HK-2 (cell line): ENCODE measurements around the gene MCTP2.

Source experiments
- DNase-seq: peaks from one replicate; pipeline ENCODE4 v3.0.0-alpha.2; 2018; ENCODE audit not compliant: unreplicated experiment

Gene MCTP2

GRCh38 chr15:94230883-94231722 is at the start of gene MCTP2:
Gene MCTP2 (plus strand): TSS chr15:94231561. CDS start chr15:94298266, 66,705 bp downstream.
- DNase-seq, result peak; percentile 82

GRCh38 chr15:94182883-94183282 is 48.5 kb upstream of the MCTP2 start:
- DNase-seq, result no peak

GRCh38 chr15:94185547-94186236 is 45.7 kb upstream of the MCTP2 start:
- no peak for DNase-seq

GRCh38 chr15:94186770-94187331 is 44.5 kb upstream of the MCTP2 start:
- DNase-seq, result no peak

- no peak for DNase-seq
These were observed 37.5 kb upstream of the MCTP2 start for GRCh38 chr15:94193906-94194305.

- no peak for DNase-seq
These were observed 34.8 kb upstream of the MCTP2 start for GRCh38 chr15:94196531-94196930.

- DNase-seq, result no peak
These were observed 32.7 kb upstream of the MCTP2 start for GRCh38 chr15:94198633-94199032.

- no peak for DNase-seq
These were observed 31.6 kb upstream of the MCTP2 start for GRCh38 chr15:94199725-94200124.

DNA sequence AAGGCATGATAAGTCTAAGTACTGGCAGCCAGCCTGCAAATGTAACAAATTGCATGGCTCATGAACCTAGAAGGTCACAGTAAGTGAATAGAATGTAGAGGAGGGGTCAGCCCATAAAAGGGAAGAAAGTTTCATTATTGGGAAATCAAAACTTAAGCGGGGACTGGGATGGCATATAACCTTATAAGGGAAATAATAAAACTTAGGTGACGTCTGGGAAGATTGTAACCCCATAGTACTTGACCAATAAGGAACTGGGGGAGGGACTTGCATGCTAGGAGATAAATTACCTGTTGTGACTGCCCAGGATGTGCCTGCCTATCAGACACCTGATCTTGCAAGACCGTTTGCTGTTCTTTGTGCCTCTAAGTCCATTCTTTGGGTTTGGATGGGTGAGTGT is 28.1 kb upstream of the MCTP2 start:
- no peak for DNase-seq

DNA sequence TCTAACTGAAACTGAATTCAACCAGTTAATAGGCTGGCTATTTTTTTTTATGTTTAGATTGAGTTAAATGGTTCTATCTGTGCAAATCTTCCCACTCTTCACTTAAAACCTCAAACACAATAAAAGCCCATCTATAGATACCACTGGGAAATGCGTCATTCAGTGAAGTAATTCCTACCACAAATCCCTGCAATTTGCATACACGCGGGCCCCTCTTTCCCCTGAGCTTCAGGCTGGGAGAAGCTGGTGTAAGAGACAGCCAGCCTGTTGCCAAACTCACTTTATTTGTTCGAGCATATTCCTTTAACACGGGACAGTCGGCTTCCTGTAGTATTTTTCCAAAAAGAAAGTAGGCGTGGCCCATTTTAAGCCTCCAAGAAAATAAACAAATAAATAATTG is 26.0 kb upstream of the MCTP2 start:
- no peak for DNase-seq

- DNase-seq, result peak; percentile 32
These were observed 24.7 kb upstream of the MCTP2 start for GRCh38 chr15:94206463-94207167.

- no peak for DNase-seq
These were observed 19.1 kb upstream of the MCTP2 start for GRCh38 chr15:94212291-94212690.

- DNase-seq, result no peak
These were observed 5.7 kb upstream of the MCTP2 start for GRCh38 chr15:94225616-94226015.

GRCh38 chr15:94228611-94229010 is 2.8 kb upstream of the MCTP2 start:
- no peak for DNase-seq

- DNase-seq, result no peak
These were observed 1.6 kb upstream of the MCTP2 start for GRCh38 chr15:94229591-94230369.

DNA sequence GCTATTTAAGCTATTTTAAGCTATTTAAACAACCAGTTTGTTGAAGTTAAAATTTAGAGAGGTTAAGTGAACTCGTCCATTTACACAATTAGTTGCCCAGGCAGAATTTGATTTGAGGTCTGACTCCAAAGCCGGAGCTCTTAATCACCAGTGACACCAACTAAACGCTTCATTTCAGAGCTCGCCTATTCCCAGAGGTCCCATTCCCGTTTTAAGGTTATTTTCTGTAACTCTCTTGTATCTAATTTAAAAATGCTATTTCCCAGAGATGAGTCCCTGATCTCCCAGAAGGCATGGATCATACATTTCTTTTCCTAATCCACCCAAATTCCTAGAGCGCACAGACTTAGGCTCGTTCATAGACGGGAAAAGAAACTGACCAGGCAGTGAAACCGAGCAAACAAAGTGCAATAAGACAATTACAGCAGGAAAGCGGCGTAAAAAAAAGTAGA is 904 bp upstream of the MCTP2 start:
- no peak for DNase-seq

- DNase-seq, result peak; percentile 35
These were observed 535 bp downstream of the MCTP2 start for GRCh38 chr15:94231723-94232468.

DNA sequence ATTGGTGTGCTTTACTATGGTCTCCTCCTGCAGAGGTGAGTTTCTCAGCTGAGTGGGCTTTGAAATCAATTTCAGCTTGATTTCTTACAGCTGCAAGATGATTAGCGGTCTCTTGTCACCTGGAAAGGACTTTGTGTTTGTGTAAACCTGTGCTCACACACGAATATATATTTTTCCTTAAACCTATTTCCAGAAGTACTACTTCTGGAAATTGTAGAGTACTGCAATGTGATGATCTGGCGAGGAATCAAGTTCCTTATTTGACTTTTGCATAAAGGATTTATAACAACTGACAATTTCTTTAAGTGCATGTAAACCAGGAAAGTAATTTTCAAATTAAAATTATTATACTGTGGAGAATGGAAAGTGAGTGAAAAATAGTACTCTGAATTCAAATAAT is 2.1 kb downstream of the MCTP2 start:
- DNase-seq, result no peak

DNA sequence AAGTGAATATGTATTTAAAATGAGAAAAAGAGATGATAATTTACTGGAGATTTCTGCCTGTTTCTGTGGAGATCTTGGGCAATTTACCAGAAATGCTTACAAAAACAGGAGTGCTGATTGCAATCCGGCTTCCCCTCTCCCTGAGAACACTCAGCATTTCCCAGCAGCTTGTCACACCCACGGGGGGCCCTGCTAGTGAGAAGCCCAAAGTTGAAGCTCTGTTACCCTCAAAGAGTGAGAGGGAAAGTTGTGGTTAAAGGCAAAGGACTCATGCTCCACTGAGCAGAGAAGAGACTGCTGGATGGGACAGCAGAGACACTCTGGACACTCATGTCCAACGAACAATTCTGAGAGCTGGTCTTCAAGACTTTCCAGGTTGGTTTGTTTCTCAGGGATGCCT is 2.9 kb downstream of the MCTP2 start:
- DNase-seq, result peak; percentile 37

GRCh38 chr15:94235041-94235440 is 3.7 kb downstream of the MCTP2 start:
- DNase-seq, result no peak

DNA sequence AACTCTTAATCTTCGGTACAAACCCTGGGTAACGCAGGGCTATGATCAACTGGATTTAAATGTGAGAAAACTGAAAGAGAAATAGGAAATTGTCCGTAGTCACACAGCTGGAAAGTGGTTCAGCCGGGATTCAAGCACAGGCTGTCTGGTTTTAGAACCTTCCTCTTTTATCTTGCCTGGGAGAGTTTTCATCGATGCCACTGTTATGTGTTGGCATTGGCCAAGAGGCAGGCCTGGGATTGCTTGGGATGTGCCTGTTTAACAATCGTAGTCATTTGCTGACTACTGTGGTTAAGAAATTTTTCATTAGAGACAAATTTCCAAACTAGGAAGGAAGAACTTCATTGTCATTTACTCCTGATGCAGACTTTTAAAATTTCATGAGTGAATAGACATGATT is 4.3 kb downstream of the MCTP2 start:
- DNase-seq, result no peak
